WTC11 (cell line): ENCODE results near the gene PURB.
"Not testable (repeated sequence)": the region's sequence is repeated elsewhere in the genome, so short reads cannot be mapped to it uniquely, and the experiment has no call there.

Source experiments
- CREB1 ChIP-seq: sonication (generic); formaldehyde crosslinking; IDR thresholded peaks from 2 replicates; pipeline ENCODE4 v1.8.0; 2023; ENCODE audit warnings: mild to moderate bottlenecking, missing genetic modification reagents
- GABPB1 ChIP-seq: sonication (generic); formaldehyde crosslinking; IDR thresholded peaks from 2 replicates; pipeline ENCODE4 v1.8.1; 2023; ENCODE audit warnings: mild to moderate bottlenecking, missing genetic modification reagents
- IRF2 ChIP-seq: sonication (generic); formaldehyde crosslinking; IDR thresholded peaks from 2 replicates; pipeline ENCODE4 v1.8.0; 2022; ENCODE audit warnings: low read depth, missing genetic modification reagents, borderline replicate concordance
- NR1H2 ChIP-seq: sonication (generic); formaldehyde crosslinking; IDR thresholded peaks from 2 replicates; pipeline ENCODE4 v1.9.0; 2021; ENCODE audit warnings: mild to moderate bottlenecking, moderate library complexity, missing genetic modification reagents
- NR2C2 ChIP-seq: sonication (generic); formaldehyde crosslinking; IDR thresholded peaks from 2 replicates; pipeline ENCODE4 v1.8.0; 2022; ENCODE audit warnings: mild to moderate bottlenecking, missing genetic modification reagents
- OVOL2 ChIP-seq: fragments of 250-450 bp; sonication (Bioruptor Pico); IDR thresholded peaks from 2 replicates; pipeline ENCODE4 v1.9.0; 2021; ENCODE audit warnings: mild to moderate bottlenecking, borderline replicate concordance
- SMAD4 ChIP-seq: sonication (generic); formaldehyde crosslinking; IDR thresholded peaks from 2 replicates; pipeline ENCODE4 v1.8.0; 2022; ENCODE audit warnings: mild to moderate bottlenecking, missing genetic modification reagents
- ZNF138 ChIP-seq: sonication (generic); formaldehyde crosslinking; conservative IDR thresholded peaks from 2 replicates; pipeline ENCODE4 v1.8.1; 2022; ENCODE audit warnings: mild to moderate bottlenecking, moderate library complexity, missing genetic modification reagents
- ZNF423 ChIP-seq: fragments of 250-450 bp; sonication (Bioruptor Pico); IDR thresholded peaks from 2 replicates; pipeline ENCODE4 v2.1.2; 2022; ENCODE audit warnings: mild to moderate bottlenecking, moderate library complexity
- TF ChIP-seq, protein P1 (sequence below): sonication (generic); formaldehyde crosslinking; IDR thresholded peaks from 2 replicates; pipeline ENCODE4 v1.8.1; 2022; ENCODE audit warnings: missing genetic modification reagents, borderline replicate concordance
- TF ChIP-seq, protein P2 (sequence below): fragments of 200-600 bp; IDR thresholded peaks from 2 replicates; pipeline ENCODE4 v1.8.0; 2022; ENCODE audit warnings: antibody characterized with exemption
- TF ChIP-seq, protein P3 (sequence below): sonication (generic); formaldehyde crosslinking; IDR thresholded peaks from 2 replicates; pipeline ENCODE4 v1.8.0; 2022; ENCODE audit warnings: mild to moderate bottlenecking, missing genetic modification reagents
- TF ChIP-seq, protein P4 (sequence below): sonication (generic); formaldehyde crosslinking; IDR thresholded peaks from 2 replicates; pipeline ENCODE4 v1.8.1; 2023; ENCODE audit warnings: mild to moderate bottlenecking, moderate library complexity, missing genetic modification reagents

DNA sequence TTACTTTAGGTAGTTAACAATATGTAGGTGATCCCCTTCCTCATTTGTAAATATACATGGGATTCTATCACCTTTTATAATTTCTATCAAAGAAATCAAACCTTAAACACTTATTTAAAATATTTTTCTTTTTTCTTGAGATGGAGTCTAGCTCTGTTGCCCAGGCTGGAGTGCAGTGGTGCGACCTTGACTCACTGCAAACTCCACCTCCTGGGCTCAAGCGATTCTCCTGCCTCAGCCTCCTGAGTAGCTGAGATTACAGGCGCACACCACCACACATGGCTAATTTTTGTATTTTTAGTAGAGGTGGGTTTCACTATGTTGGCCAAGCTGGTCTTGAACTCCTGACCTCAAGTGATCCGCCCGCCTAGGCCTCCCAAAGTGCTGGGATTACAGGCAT lies 41.9 kb downstream of the PURB start:
- TF ChIP-seq CREB1 (CRISPR knock-in tag); GABPB1 (CRISPR knock-in tag); NR1H2 (CRISPR knock-in tag); OVOL2 (CRISPR knock-in tag); SMAD4 (CRISPR knock-in tag); ZNF138 (CRISPR knock-in tag); NR2C2; IRF2 (CRISPR knock-in tag); ZNF423 (CRISPR knock-in tag): not testable (repeated sequence)
- TF ChIP-seq, protein P1, sequence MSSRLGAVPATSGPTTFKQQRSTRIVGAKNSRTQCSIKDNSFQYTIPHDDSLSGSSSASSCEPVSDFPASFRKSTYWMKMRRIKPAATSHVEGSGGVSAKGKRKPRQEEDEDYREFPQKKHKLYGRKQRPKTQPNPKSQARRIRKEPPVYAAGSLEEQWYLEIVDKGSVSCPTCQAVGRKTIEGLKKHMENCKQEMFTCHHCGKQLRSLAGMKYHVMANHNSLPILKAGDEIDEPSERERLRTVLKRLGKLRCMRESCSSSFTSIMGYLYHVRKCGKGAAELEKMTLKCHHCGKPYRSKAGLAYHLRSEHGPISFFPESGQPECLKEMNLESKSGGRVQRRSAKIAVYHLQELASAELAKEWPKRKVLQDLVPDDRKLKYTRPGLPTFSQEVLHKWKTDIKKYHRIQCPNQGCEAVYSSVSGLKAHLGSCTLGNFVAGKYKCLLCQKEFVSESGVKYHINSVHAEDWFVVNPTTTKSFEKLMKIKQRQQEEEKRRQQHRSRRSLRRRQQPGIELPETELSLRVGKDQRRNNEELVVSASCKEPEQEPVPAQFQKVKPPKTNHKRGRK (CRISPR knock-in tag): not testable (repeated sequence)
- TF ChIP-seq, protein P2, sequence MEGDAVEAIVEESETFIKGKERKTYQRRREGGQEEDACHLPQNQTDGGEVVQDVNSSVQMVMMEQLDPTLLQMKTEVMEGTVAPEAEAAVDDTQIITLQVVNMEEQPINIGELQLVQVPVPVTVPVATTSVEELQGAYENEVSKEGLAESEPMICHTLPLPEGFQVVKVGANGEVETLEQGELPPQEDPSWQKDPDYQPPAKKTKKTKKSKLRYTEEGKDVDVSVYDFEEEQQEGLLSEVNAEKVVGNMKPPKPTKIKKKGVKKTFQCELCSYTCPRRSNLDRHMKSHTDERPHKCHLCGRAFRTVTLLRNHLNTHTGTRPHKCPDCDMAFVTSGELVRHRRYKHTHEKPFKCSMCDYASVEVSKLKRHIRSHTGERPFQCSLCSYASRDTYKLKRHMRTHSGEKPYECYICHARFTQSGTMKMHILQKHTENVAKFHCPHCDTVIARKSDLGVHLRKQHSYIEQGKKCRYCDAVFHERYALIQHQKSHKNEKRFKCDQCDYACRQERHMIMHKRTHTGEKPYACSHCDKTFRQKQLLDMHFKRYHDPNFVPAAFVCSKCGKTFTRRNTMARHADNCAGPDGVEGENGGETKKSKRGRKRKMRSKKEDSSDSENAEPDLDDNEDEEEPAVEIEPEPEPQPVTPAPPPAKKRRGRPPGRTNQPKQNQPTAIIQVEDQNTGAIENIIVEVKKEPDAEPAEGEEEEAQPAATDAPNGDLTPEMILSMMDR: not testable (repeated sequence)
- TF ChIP-seq, protein P3, sequence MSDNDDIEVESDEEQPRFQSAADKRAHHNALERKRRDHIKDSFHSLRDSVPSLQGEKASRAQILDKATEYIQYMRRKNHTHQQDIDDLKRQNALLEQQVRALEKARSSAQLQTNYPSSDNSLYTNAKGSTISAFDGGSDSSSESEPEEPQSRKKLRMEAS (CRISPR knock-in tag): not testable (repeated sequence)
- TF ChIP-seq, protein P4, sequence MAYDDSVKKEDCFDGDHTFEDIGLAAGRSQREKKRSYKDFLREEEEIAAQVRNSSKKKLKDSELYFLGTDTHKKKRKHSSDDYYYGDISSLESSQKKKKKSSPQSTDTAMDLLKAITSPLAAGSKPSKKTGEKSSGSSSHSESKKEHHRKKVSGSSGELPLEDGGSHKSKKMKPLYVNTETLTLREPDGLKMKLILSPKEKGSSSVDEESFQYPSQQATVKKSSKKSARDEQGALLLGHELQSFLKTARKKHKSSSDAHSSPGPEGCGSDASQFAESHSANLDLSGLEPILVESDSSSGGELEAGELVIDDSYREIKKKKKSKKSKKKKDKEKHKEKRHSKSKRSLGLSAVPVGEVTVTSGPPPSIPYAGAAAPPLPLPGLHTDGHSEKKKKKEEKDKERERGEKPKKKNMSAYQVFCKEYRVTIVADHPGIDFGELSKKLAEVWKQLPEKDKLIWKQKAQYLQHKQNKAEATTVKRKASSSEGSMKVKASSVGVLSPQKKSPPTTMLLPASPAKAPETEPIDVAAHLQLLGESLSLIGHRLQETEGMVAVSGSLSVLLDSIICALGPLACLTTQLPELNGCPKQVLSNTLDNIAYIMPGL (CRISPR knock-in tag): not testable (repeated sequence)
